A673 (cell line): Measurements from ENCODE around the gene RDX.

ENCODE experiments used
- CTCF ChIP-seq: fragments of 300-800, 200-600 bp; sonication (generic); conservative IDR thresholded peaks from 2 replicates; pipeline ENCODE4 v1.5.1; 2017; ENCODE audit warnings: low read depth, mild to moderate bottlenecking, antibody characterized with exemption, low read length, moderate library complexity, mixed read lengths
- EZH2 ChIP-seq: fragments of 200-600 bp; sonication (generic); IDR thresholded peaks from 2 replicates; pipeline ENCODE4 v1.6.1; 2017; ENCODE audit warnings: borderline replicate concordance, low read depth, mild to moderate bottlenecking, mixed read lengths, antibody characterized with exemption, low read length; ENCODE audit not compliant: poor library complexity, severe bottlenecking

- TF ChIP-seq EZH2, result no peak
- TF ChIP-seq CTCF, result no peak
Observed at GRCh38 chr11:110253525-110253924, 42.9 kb downstream of the RDX start.
